CD4-positive, alpha-beta T cell treated with Interleukin-15 for 1 hour (primary cell): Measurements from ENCODE around the gene CFAP46.
A peak's percentile ranks its signal among the peaks of the same experiment; 100 is the strongest.
"Not testable (repeated sequence)": the region's sequence is repeated elsewhere in the genome, so short reads cannot be mapped to it uniquely, and the experiment has no call there.

Source experiments
- DNase-seq: peaks from one replicate; pipeline ENCODE4 v3.0.0-alpha.2; 2020

Gene CFAP46

DNA sequence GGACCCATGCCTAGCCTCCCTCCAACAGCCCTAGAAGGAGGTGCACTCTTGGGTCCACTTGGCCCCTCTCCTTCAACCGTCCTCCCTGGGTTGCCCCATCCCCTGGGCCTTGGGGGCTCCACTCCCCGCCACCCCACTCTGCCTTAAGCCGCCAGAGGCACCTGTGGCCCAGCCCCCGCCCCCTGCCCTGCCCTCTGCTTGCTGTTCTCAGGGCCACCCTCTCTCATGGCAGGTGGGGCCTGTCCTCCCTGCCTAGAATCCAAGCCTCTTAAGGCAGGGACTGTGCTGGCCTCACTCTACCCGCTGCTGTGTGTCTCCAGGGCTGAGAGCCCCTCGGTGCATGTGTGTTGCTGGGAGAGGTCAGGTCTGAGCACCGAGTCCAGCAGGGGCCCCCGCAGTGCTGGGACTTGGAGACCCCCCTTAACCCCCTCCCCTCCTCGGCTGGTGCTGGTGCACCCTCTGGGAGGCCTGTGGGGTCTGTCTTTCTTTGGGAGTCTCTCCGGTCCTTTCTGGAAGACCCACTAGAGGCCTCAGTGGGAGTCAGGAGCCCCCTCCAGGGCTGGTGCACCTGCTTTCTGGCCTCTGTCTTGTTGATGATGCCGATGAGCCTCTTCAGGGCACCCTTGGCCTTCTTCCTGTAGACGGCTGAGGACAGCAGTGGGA, 43.8 kb downstream of the CFAP46 start:
- DNase-seq, result peak; percentile 4

- peak; percentile 16 for DNase-seq
These were observed 44.6 kb downstream of the CFAP46 start for GRCh38 chr10:132897516-132898381.

DNA sequence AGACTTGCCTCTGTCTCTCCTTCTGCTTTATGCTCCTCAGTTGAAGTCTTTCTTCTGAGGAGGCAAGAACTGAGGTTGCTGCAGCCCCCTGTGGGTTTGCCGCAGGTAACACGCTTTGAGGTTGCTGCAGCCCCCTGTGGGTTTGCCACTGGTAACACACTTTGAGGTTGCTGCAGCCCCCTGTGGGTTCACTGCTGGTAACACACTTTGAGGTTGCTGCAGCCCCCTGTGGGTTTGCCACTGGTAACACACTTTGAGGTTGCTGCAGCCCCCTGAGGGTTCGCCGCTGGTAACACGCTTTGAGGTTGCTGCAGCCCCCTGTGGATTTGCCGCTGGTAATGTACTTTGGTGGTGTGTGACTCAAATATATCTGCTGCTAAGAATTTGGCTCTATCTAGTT, 48.6 kb downstream of the CFAP46 start:
- DNase-seq, result not testable (repeated sequence)

- DNase-seq, result no peak
These were observed 49.3 kb downstream of the CFAP46 start for GRCh38 chr10:132893090-132893489.

DNA sequence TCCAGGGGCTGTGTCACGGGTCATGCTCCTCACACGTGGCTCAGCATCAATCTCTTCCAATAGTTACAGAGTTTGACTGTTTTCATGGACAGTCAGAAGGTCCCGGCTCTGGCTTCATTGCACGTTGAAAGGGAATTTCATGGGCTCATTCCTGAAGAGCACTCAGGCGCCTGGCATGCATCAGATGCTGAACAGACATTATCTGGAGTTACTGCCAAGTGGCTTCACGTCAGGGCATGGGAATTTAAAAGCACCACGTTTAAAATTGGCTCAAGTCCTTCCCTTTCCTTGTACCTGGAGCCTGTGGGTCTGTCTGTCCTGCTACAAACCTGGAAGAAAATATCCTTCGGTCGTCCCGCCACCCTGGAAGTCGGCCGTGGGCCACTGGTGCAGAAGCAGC, 50.4 kb downstream of the CFAP46 start:
- no peak for DNase-seq

GRCh38 chr10:132891368-132891767, 51.0 kb downstream of the CFAP46 start:
- no peak for DNase-seq

DNA sequence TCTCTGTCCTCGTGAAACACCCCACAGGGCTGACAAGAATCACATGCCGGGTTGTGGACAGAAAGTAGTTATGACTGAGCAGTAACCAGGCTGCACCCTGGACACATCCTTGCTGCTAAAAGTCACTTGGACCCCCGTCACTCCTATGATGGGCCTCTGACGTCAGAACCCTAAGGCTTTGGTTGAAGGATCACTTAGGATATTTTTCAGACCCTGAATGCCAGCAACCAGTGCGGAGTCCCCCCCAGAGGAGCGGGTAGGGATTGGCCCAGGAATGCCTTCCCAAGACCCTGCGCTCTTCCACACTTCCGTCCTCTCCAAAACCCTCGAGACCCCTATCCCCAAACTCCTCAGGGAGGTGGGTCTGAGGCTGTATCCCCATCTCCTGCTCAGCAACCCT, 52.1 kb downstream of the CFAP46 start:
- DNase-seq, result no peak

GRCh38 chr10:132889556-132889955, 52.8 kb downstream of the CFAP46 start:
- DNase-seq, result no peak

DNA sequence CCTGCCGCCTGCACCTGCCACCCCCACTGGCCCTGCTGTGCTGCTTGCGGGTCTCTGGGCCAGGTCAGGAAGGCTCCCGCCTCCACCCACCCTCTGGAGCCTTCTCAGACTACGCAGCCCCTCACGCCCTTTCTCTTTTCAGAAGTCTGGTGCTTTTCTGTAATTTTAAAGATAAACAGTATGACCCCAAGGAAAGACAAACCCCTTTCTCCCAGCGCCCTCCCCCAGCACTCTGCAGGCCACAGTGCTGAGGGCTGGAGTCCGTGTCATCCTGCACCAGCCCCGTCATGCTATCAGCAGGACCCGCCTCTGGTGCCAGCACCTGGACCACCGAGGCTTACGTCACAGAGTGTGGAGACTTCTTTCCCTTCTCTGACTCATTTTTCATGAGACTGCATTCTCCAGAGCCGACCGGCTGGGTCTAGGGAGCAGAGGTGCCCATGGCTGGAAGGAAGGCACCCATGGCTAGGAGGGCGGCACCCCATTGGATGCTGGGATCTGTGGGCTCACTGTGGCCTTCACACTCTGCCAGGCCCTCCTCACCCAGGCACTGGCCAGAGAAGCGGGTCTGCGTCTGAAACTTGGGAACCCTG, 53.4 kb downstream of the CFAP46 start:
- DNase-seq, result no peak

DNA sequence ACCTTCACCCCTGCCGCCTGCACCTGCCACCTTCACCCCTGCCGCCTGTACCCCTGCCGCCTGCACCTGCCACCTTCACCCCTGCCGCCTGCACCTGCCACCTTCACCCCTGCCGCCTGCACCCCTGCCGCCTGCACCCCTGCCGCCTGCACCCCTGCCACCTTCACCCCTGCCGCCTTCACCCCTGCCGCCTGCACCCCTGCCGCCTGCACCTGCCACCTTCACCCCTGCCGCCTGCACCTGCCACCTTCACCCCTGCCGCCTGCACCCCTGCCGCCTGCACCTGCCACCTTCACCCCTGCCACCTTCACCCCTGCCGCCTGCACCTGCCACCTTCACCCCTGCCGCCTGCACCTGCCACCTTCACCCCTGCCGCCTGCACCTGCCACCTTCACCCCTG, 53.9 kb downstream of the CFAP46 start:
- DNase-seq, result not testable (repeated sequence)

- no peak for DNase-seq
These were observed 55.9 kb downstream of the CFAP46 start for GRCh38 chr10:132886211-132887099.

DNA sequence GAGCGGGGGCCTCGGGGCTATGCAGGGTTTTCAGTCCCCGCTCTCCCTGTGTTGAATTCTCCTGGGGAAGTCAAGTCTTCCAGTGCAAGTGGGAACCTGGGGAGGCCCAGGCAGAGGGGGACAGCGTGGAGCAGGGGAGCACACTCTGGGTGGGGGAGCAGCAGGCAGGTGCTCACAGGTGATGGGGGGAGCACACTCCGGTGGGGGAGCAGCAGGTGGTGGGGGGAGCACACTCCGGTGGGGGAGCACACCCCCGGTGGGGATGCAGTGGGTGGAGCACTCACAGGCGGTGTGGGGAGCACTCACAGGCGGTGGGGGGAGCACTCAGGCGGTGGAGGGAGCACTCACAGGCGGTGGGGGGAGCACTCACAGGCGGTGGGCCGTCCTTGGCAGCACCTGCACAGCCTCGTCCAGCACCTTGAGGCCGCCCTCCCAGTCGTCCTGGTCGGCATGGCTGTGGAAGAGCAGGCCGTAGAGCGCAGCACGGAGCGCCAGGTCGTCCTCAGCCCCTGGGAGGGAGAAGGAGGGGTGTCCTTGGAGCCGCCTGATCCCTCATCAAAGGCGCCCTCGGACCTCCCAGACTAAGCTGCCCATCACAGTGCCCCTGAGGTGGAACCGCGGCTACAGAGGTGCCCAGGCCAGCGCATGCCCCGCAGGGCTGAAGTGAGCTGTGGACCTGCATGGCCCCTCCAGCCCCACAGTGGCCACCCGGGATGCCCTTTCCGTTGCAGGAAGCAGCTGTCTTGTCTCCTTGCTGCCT, 56.7 kb downstream of the CFAP46 start:
- DNase-seq, result no peak

DNA sequence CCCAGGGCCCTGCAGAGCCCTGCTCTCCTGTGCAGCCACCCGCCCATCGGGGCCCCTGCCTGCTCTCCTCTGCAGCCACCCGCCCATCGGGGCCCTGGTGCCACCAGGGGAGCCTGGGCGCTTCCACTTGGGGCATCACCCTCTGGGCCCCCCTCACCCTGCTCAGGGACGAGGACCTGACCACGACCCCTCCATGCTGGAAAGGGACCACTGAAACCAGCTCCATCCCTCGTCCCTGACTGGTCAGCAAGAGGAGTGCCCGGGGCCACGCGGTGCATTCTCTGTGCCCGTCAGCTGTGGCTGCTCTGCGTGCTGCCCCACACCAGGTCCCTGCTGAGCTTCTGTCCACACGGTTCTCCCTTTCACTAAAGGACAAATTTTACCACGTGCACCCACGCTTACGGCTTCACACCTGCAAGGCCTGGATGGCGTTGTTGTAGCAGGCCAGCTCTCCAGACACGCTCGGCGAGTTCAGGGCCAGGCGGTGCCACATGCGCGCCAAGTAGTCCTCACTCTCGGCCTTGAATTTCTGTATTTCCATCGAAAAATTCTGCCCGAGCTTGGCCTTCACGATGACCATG, 57.6 kb downstream of the CFAP46 start:
- DNase-seq, result no peak

DNA sequence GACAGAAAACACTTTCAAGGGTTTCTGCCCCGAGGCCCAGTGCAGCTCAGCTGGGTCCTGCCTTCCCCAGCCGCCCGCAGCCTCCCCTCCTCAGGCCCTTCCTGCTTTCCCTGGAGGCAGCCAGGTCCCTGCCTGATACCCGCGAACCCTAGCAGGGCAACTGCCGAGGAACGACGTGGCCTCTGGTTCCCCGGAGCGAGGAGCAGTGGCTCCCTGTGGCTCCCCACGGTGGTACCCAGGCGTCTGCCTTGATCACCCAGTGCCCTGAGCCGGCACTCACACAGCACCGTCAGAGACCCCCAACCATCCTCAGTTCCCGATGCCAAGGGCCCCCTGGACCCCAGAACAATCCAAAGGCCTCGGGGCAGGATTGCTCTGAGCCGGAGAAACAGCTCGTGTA, 58.3 kb downstream of the CFAP46 start:
- no peak for DNase-seq

- DNase-seq, result no peak
These were observed 58.9 kb downstream of the CFAP46 start for GRCh38 chr10:132883391-132883881.

DNA sequence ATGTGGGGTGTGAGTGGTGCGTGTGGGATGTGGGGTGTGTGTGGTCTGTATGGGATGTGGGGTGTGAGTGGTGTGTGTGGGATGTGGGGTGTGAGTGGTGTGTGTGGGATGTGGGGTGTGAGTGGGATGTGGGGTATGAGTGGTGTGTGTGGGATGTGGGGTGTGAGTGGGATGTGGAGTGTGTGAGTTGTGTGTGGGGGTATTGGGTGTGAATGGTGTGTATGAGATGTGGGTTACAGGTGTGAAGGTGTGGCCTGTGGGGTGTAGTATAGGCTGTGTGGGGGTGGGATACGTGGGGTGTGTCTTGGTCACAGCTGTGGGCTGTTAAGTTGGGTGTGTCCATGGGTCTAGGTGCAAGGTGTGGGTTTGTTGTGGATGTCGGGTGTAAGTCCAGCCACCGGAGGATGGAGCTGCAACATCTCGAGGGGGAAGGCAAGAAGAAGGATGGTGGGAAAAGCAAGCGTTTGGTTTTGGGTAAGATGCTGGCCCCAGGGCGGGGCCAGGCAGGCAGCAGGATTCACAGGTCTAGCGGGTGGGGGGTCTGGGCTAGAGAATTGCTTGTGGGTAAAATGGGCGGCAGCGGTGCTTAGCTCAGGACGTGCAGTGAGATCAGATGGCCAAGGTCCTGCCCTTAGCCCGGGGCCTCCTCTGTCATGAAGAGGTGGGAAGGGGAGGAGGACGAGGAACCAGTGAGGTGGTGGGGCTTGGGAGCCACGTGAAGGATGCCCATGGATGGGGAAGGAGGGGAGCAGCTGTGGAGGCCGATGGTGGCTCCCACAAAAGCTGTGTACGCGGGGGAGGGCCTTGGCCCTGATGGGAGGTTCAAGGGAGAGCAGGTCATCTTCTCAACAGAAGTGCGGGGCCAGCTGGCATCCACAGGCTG, 60.1 kb downstream of the CFAP46 start:
- DNase-seq, result no peak

DNA sequence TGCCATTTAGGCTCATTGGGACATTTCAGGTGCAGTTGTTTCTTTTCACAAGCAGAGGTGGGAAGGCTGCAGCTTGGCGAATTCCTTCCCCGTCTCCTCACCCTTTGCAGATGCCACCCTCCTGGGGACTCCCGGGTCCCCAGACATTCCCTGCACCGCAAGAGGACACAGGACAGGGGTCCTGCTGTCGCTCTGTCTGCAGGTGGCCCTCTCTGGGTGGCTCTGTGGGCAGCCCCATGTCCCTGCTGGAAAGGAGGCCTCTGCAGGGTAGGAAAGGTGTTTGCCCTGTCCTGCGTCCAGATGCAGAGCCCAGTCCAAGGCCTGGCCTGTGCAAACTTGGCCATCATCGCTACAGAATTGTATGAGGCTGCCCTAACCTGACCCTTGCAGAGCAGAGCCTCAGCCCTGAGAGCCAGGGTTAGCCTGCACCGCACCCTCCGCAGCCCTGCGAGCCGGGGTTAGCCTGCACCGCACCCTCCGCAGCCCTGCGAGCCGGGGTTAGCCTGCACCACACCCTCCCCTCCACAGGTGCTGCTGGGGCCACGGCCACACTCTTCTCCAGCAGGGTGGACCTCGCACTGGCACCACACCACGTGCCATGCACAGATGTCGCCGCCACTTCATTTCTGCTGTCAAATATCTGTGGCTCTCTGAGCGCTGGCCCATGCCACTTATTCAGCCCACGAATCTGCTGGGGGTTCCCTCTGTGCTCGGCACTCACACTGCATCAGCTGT, 61.0 kb downstream of the CFAP46 start:
- no peak for DNase-seq

DNA sequence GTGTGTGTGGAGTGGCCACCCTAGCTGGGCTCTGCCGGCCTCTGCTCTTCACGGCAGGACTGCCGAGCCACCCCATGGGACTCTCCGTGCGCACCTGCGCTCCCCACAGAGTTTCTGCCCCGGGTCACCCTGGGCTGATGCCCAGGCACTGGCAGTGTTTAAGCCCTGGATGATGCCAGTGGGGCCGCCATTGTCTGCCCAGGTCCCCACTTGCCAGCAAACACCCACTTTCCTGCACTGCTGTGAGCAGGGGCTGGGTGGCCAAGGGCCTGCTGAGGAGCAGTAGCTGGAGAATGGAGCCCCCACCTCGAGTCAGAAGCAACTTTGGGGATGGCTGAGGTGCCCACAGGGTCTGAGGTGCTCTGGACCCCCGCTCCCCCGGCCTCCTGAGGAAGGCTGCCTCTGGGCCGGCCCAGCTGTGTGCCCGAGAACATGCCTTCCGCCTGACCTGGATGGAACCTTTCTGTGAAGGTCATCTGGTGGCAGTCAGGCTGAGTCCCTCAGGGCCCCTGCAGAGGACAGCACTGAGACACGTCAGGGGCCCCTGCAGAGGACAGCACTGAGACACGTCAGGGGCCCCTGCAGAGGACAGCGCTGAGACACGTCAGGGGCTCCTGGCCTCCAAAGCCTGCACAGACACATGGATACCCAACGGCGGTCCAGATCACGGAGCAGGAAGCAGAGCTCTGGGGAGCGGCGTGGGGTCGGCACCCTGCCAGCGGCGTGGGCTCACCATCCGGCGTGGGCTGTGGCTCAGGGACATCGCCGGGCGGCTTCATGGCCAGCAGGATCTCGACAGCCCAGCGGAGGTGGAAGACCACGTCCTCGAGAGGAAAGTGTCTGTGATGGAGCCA, 62.0 kb downstream of the CFAP46 start:
- DNase-seq, result no peak
